ENCODE measurements around the gene ATG7. TPM values are rescaled to one million over a fixed set of nuclear protein-coding genes. Genes with fewer than 3 reads are reported as not detected.

ATG7 gene
- total RNA-seq, 1 experiment from 2014 or later = 36.0 TPM

DNA sequence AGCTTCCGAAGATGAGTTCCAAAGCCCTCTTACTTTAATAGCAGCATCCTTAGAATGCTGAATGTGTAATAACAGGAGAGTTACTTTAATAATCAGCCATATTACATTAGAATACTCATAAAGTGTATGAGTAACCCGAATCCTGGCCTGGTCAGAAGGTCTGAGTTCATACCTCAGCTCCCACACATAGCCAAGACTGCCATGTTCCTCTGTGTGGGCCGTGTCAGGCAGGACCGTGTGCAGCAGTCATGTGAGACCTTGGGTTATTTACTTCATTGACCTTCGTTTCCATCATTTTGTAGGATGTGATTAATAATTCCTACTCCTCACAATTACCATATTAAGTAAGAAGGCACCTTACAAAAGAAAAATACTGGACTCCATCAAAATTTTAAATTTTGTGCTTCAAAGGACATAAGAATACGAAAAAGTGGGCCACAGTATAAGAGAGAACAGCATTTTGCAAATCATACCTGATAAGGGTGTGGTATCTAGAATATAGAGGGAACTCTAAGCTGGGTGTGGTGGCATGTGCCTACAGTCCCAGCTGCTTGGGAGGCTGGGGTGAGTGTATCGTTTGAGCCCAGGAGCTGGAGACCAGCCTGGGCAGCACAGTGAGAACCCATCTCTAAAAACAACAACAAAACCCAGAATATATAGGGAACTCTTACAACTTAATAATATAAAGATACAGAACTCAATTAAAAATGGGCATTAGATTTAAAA, 163.4 kb downstream of the ATG7 start:
- in situ Hi-C loops (cut with HindIII; ENCODE audit: low pct_unique_long_range_greater_than_20kb, low sequenced_read_pairs) = no loop called here
- CTCF ChIA-PET = no interaction called here
- no peaks in the 10 kb centered on the region; the same call in 1 of the 2 replicates for H3K4me1 ChIP-seq (ENCODE audit: control insufficient read depth, insufficient read depth, low read length)

DNA sequence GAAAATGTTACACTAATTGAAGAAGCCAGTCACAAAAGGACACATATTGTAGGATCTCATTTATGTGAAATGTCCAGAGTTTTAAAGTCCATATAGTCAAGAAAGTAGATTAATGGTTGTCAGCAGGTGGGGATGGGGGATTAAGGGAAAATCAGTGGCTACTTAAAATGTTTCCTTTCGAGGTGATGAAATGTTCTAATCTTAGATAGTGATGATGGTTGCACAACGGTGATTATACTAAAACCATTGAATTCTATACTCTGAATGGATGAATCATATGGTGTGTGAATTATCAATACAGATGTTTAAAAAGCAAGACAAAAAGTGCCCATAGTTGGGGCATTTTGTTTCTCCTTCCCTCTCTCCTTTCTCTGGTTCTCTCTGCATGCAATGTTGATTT, 164.6 kb downstream of the ATG7 start:
- Histone ChIP-seq H3K27ac (ENCODE audit: low read length) (no peak overlapping the region), H3K4me3 (ENCODE audit: low read depth in 2 of 2, low read length in 2 of 2) (no peak overlapping the region), H3K4me1 (ENCODE audit: control insufficient read depth, insufficient read depth, low read length) (no peaks in the 10 kb centered on the region; the same call in 1 of the 2 replicates), H3K9me3 (ENCODE audit: control insufficient read depth, insufficient read depth, low read depth, low read length) (no peaks in the 10 kb centered on the region), H3K27me3 (ENCODE audit: control insufficient read depth, insufficient read depth, low read length) (no peaks in the 10 kb centered on the region), H3K36me3 (ENCODE audit: control insufficient read depth, insufficient read depth, low read length) (no peaks in the 10 kb centered on the region)
- intact Hi-C loops (cut with micrococcal nuclease; ENCODE audit: unreplicated experiment) = no loop called here
- BruUV-seq (replicated peaks) = no TSS peak
- ATAC-seq (no peak), DNase-seq (ENCODE audit: low read depth, low spot score) (no peak)
- CTCF ChIA-PET = no interaction called here
- TF ChIP-seq SIN3A (IDR thresholded peaks at IDR 0.05; ENCODE audit: borderline replicate concordance, insufficient read depth, low read depth, low read length) = no peak
- TF ChIP-seq, protein P1, sequence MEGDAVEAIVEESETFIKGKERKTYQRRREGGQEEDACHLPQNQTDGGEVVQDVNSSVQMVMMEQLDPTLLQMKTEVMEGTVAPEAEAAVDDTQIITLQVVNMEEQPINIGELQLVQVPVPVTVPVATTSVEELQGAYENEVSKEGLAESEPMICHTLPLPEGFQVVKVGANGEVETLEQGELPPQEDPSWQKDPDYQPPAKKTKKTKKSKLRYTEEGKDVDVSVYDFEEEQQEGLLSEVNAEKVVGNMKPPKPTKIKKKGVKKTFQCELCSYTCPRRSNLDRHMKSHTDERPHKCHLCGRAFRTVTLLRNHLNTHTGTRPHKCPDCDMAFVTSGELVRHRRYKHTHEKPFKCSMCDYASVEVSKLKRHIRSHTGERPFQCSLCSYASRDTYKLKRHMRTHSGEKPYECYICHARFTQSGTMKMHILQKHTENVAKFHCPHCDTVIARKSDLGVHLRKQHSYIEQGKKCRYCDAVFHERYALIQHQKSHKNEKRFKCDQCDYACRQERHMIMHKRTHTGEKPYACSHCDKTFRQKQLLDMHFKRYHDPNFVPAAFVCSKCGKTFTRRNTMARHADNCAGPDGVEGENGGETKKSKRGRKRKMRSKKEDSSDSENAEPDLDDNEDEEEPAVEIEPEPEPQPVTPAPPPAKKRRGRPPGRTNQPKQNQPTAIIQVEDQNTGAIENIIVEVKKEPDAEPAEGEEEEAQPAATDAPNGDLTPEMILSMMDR (IDR thresholded peaks at IDR 0.05) = no peak
- no peak for TF ChIP-seq POLR2AphosphoS5 (IDR thresholded peaks at IDR 0.05; ENCODE audit: low read depth, low read length)
- TF ChIP-seq, protein P2, sequence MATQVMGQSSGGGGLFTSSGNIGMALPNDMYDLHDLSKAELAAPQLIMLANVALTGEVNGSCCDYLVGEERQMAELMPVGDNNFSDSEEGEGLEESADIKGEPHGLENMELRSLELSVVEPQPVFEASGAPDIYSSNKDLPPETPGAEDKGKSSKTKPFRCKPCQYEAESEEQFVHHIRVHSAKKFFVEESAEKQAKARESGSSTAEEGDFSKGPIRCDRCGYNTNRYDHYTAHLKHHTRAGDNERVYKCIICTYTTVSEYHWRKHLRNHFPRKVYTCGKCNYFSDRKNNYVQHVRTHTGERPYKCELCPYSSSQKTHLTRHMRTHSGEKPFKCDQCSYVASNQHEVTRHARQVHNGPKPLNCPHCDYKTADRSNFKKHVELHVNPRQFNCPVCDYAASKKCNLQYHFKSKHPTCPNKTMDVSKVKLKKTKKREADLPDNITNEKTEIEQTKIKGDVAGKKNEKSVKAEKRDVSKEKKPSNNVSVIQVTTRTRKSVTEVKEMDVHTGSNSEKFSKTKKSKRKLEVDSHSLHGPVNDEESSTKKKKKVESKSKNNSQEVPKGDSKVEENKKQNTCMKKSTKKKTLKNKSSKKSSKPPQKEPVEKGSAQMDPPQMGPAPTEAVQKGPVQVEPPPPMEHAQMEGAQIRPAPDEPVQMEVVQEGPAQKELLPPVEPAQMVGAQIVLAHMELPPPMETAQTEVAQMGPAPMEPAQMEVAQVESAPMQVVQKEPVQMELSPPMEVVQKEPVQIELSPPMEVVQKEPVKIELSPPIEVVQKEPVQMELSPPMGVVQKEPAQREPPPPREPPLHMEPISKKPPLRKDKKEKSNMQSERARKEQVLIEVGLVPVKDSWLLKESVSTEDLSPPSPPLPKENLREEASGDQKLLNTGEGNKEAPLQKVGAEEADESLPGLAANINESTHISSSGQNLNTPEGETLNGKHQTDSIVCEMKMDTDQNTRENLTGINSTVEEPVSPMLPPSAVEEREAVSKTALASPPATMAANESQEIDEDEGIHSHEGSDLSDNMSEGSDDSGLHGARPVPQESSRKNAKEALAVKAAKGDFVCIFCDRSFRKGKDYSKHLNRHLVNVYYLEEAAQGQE (IDR thresholded peaks at IDR 0.05; ENCODE audit: insufficient read depth in 1 of 2, low read depth in 2 of 2, low read length in 1 of 2) = no peak
- TF ChIP-seq TCF7L2 (IDR thresholded peaks at IDR 0.05; ENCODE audit: low read depth, low read length) = no peak
- POLR2A ChIA-PET = no interaction called here
- in situ Hi-C loops (cut with HindIII; ENCODE audit: low pct_unique_long_range_greater_than_20kb, low sequenced_read_pairs) = no loop called here

More for the DNA sequence above, 163.4 kb downstream of the ATG7 start:
- Histone ChIP-seq H3K9me3 (ENCODE audit: control insufficient read depth, insufficient read depth, low read depth, low read length) (no peaks in the 10 kb centered on the region), H3K27me3 (ENCODE audit: control insufficient read depth, insufficient read depth, low read length) (no peaks in the 10 kb centered on the region), H3K36me3 (ENCODE audit: control insufficient read depth, insufficient read depth, low read length) (no peaks in the 10 kb centered on the region), H3K4me3 (ENCODE audit: low read depth in 2 of 2, low read length in 2 of 2) (no peak overlapping the region), H3K27ac (ENCODE audit: low read length) (peak overlapping the region; percentile 48; the same call in 1 of the 2 replicates)
- TF ChIP-seq SIN3A (IDR thresholded peaks at IDR 0.05; ENCODE audit: borderline replicate concordance, insufficient read depth, low read depth, low read length) (no peak), POLR2AphosphoS5 (IDR thresholded peaks at IDR 0.05; ENCODE audit: low read depth, low read length) (no peak), TCF7L2 (IDR thresholded peaks at IDR 0.05; ENCODE audit: low read depth, low read length) (no peak)
- TF ChIP-seq, protein P2 (IDR thresholded peaks at IDR 0.05; ENCODE audit: insufficient read depth in 1 of 2, low read depth in 2 of 2, low read length in 1 of 2) = no peak
- TF ChIP-seq, protein P1 (IDR thresholded peaks at IDR 0.05) = no peak
- DNase-seq (ENCODE audit: low read depth, low spot score) = no peak
- intact Hi-C loops (cut with micrococcal nuclease; ENCODE audit: unreplicated experiment) = no loop called here
- POLR2A ChIA-PET = no interaction called here
- no peak for ATAC-seq
- no TSS peak for BruUV-seq (replicated peaks)
